Thymus (tissue), 14 donors: Measurements from ENCODE around the gene NRN1L. TPM values are rescaled to one million over a fixed set of nuclear protein-coding genes. Genes with fewer than 3 reads are reported as not detected.
"Not testable (repeated sequence)": the region's sequence is repeated elsewhere in the genome, so short reads cannot be mapped to it uniquely, and the experiment has no call there.

Experiments used
- DNase-seq, 9 donors: peaks; one replicate each; pipeline ENCODE4 v3.0.0-alpha.2; 2013; ENCODE audit warnings: low spot score in 9 of 9, low read depth in 6 of 9, missing footprints in 1 of 9
- H3K27ac ChIP-seq, 2 donors: one replicate each; pipeline ENCODE4 v1.5.1; 2013; ENCODE audit warnings: control low read depth in 1 of 2, low read depth in 1 of 2, low read length in 1 of 2, mild to moderate bottlenecking in 1 of 2, moderate library complexity in 1 of 2
- H3K27me3 ChIP-seq, 2 donors: one replicate each; pipeline ENCODE4 v1.5.1; 2013; ENCODE audit warnings: low read length in 1 of 2; ENCODE audit not compliant: control insufficient read depth in 2 of 2, insufficient read depth in 1 of 2
- H3K36me3 ChIP-seq, 2 donors: one replicate each; pipeline ENCODE4 v1.5.1; 2013; ENCODE audit warnings: low read length in 1 of 2, mild to moderate bottlenecking in 1 of 2, moderate library complexity in 1 of 2; ENCODE audit not compliant: control insufficient read depth in 2 of 2, insufficient read depth in 2 of 2
- H3K4me1 ChIP-seq, 2 donors: one replicate each; pipeline ENCODE4 v1.5.1; 2013; ENCODE audit warnings: low read length in 2 of 2; ENCODE audit not compliant: control insufficient read depth in 2 of 2, insufficient read depth in 2 of 2
- H3K4me3 ChIP-seq, 2 donors: one replicate each; pipeline ENCODE4 v1.5.1; 2013; ENCODE audit warnings: low read length in 2 of 2, control low read depth in 1 of 2, mild to moderate bottlenecking in 1 of 2
- H3K9me3 ChIP-seq, 2 donors: one replicate each; pipeline ENCODE4 v1.5.1; 2013; ENCODE audit warnings: low read length in 1 of 2, mild to moderate bottlenecking in 1 of 2; ENCODE audit not compliant: control insufficient read depth in 2 of 2, insufficient read depth in 1 of 2
- WGBS: extraction: QIAGEN DNeasy Blood & Tissue Kit; methylation state at CpG from one replicate; pipeline ENCODE4 v1.1.7; 2013; 5-methylcytosine and 5-hydroxymethylcytosine counted together
- long read RNA-seq, 10 donors: transcript quantifications; one replicate each; lab custom pipeline, GENCODE V29; 2026
- polyA plus RNA-seq: library from polyadenylated mRNA; stranded (reverse); fragments of 200-250 nt; gene quantifications from one replicate; pipeline ENCODE4 v1.2.3, GENCODE V29; 2013
- total RNA-seq: library from RNA; stranded (reverse); fragments of 120-200 nt; gene quantifications from one replicate; pipeline ENCODE4 v1.2.4, GENCODE V29; 2013
- donor health status: healthy.

Gene NRN1L
- total RNA-seq, result 0.28 TPM
- polyA plus RNA-seq, result 5.6 TPM
- long read RNA-seq, donor 1, result 0 reads
- long read RNA-seq, donor 2, result 0 reads
- long read RNA-seq, donor 3, result 0 reads
- long read RNA-seq, donor 4, result 0 reads
- long read RNA-seq, donor 5, partial matches to known transcripts, result 0 of 2 reads
- long read RNA-seq, donor 5, other reads (novel, unspliced or antisense), result 0 of 2 reads
- long read RNA-seq, donor 6, result 0 reads
- long read RNA-seq, donor 7, result 0 reads
- long read RNA-seq, donor 8, result 0 reads
- long read RNA-seq, donor 9, result 0 reads
- long read RNA-seq, donor 10, result 0 reads

DNA sequence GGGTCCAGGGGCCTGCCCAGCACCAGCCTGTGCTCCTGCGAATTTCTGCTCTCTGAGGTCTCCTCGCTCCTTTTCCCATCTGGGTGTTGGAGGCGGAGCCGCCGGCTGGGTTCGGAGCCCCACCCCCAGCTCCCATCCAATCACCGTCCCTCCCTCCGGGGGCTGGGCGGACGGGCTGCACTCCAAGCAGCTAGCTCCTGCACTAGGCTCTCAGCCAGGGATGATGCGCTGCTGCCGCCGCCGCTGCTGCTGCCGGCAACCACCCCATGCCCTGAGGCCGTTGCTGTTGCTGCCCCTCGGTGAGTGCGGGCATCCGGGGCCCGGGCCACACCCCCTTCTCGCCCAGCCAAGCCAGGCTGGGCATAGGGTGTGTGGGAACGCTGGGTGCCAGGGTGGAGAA, at the start of gene NRN1L:
TSS of gene NRN1L (plus strand) at position 202 of the 400 bp plus-strand sequence. CDS start at position 221, 19 bp downstream.
- Histone ChIP-seq H3K36me3 (peaks cover 71 to 72% of the 10 kb centered on the region in 2 donors), H3K4me3 (no peak within 1 kb of the TSS), H3K27ac (no peak within 1 kb of the TSS), H3K9me3 (peaks cover 0 to 1% of the 10 kb centered on the region in 2 donors), H3K27me3 (no peaks in the 10 kb centered on the region), H3K4me1 (no peaks in the 10 kb centered on the region)
- 90% methylated on average over 22 of the region's 22 CpGs for WGBS
- DNase-seq, result no peak

DNA sequence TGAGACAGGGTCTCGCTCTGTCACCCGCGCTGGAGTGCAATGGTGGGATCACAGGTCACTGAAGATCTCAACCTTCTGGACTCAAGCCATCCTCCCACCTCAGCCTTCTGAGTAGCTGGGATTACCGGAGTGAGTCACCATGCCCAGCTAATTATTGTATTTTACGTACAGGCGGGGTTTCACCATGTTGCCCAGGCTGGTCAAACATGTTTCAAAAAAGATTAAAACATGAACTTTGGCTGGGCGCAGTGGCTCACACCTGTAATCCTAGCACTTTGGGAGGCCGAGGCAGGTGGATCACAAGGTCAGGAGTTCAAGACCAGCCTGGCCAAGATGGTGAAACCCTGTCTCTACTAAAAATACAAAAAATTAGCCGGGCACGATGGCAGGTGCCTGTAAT, 47.5 kb upstream of the NRN1L start:
- H3K27ac ChIP-seq, H3K4me3 ChIP-seq, H3K27me3 ChIP-seq, H3K9me3 ChIP-seq, H3K36me3 ChIP-seq, DNase-seq: not testable (repeated sequence)
- WGBS, result 98% methylated on average over 10 of the region's 10 CpGs
- peaks cover 12 to 21% of the 10 kb centered on the region in 2 donors for H3K4me1 ChIP-seq

DNA sequence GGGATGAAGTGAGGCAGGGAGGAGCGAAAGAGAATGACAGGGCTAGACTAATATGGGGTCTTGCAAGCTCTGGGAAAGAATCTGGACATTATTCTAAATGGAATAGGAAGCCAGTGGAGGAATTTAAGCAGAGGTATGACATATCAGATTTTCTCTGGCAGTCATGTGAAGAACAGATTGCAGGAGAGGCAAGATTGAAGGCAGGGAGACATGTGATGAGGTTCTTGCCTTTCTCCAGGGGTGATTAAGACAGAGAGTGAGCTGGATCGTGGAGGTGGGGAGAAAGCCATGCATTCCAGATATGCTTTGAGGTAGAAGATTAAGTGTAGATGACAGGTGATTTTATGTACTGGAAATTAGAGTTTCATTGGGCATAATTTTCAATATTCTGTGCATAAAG, 46.9 kb upstream of the NRN1L start:
- Histone ChIP-seq H3K27ac (no peak overlapping the region), H3K4me3 (no peak overlapping the region), H3K27me3 (no peaks in the 10 kb centered on the region), H3K9me3 (no peaks in the 10 kb centered on the region), H3K4me1 (peaks cover 9 to 19% of the 10 kb centered on the region in 2 donors), H3K36me3 (no peaks in the 10 kb centered on the region)
- no peak for DNase-seq
- WGBS, result 95% methylated on average over 2 of the region's 2 CpGs

DNA sequence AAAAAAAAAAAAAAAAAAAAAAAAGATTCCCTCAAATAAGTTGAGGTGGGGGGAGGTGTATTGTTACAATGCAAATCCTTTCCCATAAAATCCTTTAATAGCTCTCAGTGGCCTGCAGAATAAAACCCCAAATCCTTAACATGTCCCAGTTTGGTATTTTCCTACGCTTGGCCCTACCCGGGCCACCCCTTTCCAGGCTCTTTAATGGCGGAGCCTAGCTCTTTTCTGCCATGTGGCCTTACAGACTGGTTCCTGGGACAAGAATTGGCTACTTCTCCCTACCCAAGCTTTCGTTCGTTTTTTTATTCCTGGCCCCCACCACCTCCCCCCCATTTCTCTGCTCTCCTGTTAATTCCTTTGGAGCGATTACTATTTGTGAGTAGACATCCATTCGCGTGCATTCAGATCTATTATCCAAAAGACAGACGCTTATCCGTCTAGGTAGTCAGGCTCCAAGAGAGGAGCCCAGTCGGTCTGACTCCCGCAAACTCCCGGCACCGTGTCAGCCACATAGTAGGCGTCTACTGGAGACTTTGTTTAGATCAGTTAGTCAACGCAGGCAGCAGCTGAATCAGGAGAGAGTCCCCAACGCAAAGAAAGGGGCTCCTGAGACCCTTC, 43.4 kb upstream of the NRN1L start:
- H3K4me1 ChIP-seq, result peaks cover 24 to 43% of the 10 kb centered on the region in 2 donors
- H3K9me3 ChIP-seq, result peaks cover 0 to 3% of the 10 kb centered on the region in 2 donors
- H3K4me3 ChIP-seq, result peak overlapping the region; percentile 76 to 77
- H3K27me3 ChIP-seq, result no peaks in the 10 kb centered on the region
- peak overlapping the region; percentile 67 to 93 for H3K27ac ChIP-seq
- DNase-seq, result no peak
- 77% methylated on average over 17 of the region's 17 CpGs for WGBS
- peaks cover 0 to 3% of the 10 kb centered on the region in 2 donors for H3K36me3 ChIP-seq

DNA sequence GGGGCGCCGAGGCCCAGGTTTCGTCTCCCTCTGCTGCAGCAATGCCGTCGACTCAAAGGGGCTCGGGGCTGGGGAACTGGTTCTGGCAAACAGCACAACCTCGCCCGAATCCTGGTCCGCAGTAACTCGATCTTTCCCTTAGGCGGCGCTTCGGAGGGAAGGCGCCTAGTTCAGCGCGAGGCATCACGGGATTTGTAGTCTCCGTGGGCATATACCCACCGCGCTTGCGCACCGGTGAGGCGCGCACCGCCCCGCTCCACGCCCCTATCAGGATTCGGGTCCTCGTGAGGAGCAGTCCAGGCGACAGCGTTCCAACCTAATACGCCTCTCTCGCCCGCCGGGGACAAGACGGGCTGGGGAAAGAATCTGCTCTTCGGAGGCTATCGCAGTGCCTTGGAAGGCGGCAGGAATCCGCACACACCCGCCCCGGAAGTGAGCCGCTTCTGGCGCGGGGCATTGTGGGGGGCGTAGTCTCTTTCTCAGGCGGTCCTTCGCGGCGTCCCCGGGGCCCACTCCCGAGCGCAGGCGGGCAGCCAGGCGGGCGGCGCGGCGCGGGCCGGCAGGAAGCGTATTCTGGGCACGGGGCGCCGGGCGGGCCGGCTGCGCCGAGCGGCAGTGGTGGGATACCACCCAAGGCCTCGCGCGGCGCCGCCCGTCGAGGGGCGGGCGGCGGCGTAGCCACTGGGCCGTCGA, 42.7 kb upstream of the NRN1L start, which contains the start of gene THAP11:
TSS of gene THAP11 (plus strand) at position 505 of the 693 bp plus-strand sequence. CDS start 235 bp downstream, outside the sequence.
- Histone ChIP-seq H3K9me3 (peaks cover 0 to 4% of the 10 kb centered on the region in 2 donors), H3K27ac (peak within 1 kb of the TSS; percentile 95 to 97), H3K27me3 (no peaks in the 10 kb centered on the region), H3K4me1 (peaks cover 24 to 44% of the 10 kb centered on the region in 2 donors), H3K36me3 (peaks cover 0 to 3% of the 10 kb centered on the region in 2 donors), H3K4me3 (peak within 1 kb of the TSS; percentile 76 to 77)
- peak; percentile 91 to 99 (median 97) for DNase-seq
- WGBS, result under 1% methylated on average over 83 of the region's 83 CpGs

DNA sequence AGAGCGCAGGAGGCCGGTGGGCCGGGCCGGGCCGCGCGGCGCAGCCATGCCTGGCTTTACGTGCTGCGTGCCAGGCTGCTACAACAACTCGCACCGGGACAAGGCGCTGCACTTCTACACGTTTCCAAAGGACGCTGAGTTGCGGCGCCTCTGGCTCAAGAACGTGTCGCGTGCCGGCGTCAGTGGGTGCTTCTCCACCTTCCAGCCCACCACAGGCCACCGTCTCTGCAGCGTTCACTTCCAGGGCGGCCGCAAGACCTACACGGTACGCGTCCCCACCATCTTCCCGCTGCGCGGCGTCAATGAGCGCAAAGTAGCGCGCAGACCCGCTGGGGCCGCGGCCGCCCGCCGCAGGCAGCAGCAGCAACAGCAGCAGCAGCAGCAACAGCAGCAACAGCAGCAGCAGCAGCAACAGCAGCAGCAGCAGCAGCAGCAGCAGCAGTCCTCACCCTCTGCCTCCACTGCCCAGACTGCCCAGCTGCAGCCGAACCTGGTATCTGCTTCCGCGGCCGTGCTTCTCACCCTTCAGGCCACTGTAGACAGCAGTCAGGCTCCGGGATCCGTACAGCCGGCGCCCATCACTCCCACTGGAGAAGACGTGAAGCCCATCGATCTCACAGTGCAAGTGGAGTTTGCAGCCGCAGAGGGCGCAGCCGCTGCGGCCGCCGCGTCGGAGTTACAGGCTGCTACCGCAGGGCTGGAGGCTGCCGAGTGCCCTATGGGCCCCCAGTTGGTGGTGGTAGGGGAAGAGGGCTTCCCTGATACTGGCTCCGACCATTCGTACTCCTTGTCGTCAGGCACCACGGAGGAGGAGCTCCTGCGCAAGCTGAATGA, 42.0 kb upstream of the NRN1L start:
- Histone ChIP-seq H3K4me3 (peak overlapping the region; percentile 73 to 76), H3K36me3 (peaks cover 0 to 3% of the 10 kb centered on the region in 2 donors), H3K9me3 (peaks cover 0 to 9% of the 10 kb centered on the region in 2 donors), H3K27me3 (no peaks in the 10 kb centered on the region), H3K4me1 (peaks cover 27 to 49% of the 10 kb centered on the region in 2 donors), H3K27ac (peak overlapping the region; percentile 95 to 97)
- DNase-seq, result peak in 8 of 9 donors; percentile 39 to 73 (median 60)
- WGBS, result under 1% methylated on average over 67 of the region's 67 CpGs

DNA sequence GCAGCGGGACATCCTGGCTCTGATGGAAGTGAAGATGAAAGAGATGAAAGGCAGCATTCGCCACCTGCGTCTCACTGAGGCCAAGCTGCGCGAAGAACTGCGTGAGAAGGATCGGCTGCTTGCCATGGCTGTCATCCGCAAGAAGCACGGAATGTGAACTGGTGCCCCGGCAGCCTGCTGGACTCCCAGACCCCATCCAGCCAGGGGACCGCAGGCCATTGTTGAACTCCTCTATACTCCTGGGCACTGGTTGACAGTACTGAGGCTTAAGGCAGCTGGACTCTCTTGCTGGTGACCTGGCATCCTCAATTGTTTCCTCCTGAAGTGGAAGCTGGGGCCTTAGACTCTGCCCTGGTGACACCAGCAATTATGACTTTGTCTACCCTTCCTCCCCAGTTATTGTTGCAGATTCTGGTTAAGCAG, 41.3 kb upstream of the NRN1L start:
- H3K27me3 ChIP-seq, result no peaks in the 10 kb centered on the region
- H3K4me1 ChIP-seq, result peaks cover 32 to 55% of the 10 kb centered on the region in 2 donors
- peak overlapping the region; percentile 73 to 76 for H3K4me3 ChIP-seq
- DNase-seq, result peak in 5 of 9 donors; percentile 56 to 85 (median 65)
- 16% methylated on average over 11 of the region's 11 CpGs for WGBS
- H3K27ac ChIP-seq, result peak overlapping the region; percentile 95 to 97
- H3K9me3 ChIP-seq, result peaks cover 0 to 9% of the 10 kb centered on the region in 2 donors
- H3K36me3 ChIP-seq, result peaks cover 0 to 3% of the 10 kb centered on the region in 2 donors

DNA sequence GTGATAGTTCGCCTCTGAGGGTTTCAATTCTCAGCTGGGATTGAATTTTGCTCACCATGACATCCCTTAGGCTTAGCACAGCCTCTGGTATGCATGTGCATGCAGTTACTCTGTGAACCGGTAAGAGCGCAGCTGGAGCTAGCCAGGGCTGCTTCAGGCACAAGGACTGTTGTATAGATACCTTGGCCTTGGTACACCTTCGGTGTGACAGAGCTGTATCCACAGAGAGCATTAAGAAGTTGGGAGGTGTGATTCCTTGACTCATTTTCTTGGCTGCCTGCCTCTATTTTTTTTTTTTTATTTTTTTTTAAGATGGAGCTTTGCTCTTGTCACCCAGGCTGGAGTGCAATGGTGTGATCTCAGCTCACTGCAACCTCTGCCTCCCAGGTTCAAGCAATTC, 40.2 kb upstream of the NRN1L start:
- Histone ChIP-seq H3K9me3 (peaks cover 0 to 9% of the 10 kb centered on the region in 2 donors), H3K27ac (no peak overlapping the region), H3K36me3 (peaks cover 0 to 3% of the 10 kb centered on the region in 2 donors), H3K4me3 (no peak overlapping the region), H3K4me1 (peaks cover 32 to 61% of the 10 kb centered on the region in 2 donors), H3K27me3 (no peaks in the 10 kb centered on the region)
- DNase-seq, result no peak
- WGBS, result 94% methylated on average over 4 of the region's 4 CpGs
